ENCODE measurements around the gene PROSER1. TPM values are rescaled to one million over a fixed set of nuclear protein-coding genes. Genes with fewer than 3 reads are reported as not detected.

PROSER1 gene
- total RNA-seq, 1 experiment from 2014 or later = 75.6 TPM

- no peaks in the 10 kb centered on the region for H3K27me3 Mint-ChIP-seq (ENCODE audit: insufficient read depth, unreplicated experiment)
- intact Hi-C loops (cut with micrococcal nuclease; ENCODE audit: unreplicated experiment) = loop anchor here (5.0 kb wide), 1 partner anchor 639 kb away; no protein-coding TSS in a partner anchor
- peak overlapping the region; percentile 84 for H3K4me3 ChIP-seq (ENCODE audit: low read depth, low read length)
- peak overlapping the region; percentile 94 for H3K4me3 Mint-ChIP-seq (ENCODE audit: unreplicated experiment)
- DNase-seq = peak in 1 of 2 experiments; percentile 19
- H3K36me3 ChIP-seq (ENCODE audit: control insufficient read depth, insufficient read depth, low read length) = 0 out of 2 replicates have a peak, but pooled peaks cover 2% of the 10 kb centered on the region
- no peaks in the 10 kb centered on the region for H3K27me3 ChIP-seq (replicated peaks; ENCODE audit: control insufficient read depth, insufficient read depth, low read length)
- H3K4me1 Mint-ChIP-seq (ENCODE audit: low read depth, unreplicated experiment) = peaks cover 13% of the 10 kb centered on the region
- no peaks in the 10 kb centered on the region for H3K9me3 Mint-ChIP-seq (ENCODE audit: unreplicated experiment)
- ChIA-PET CTCF (no interaction called here), POLR2A (interaction anchor here (0.6 kb wide), 1 partner anchor 123 kb away, joined by 3 read pairs; no protein-coding TSS in a partner anchor)
- TF ChIP-seq CTCF (IDR thresholded peaks at IDR 0.05; ENCODE audit: insufficient read depth in 1 of 2, low read depth in 1 of 2, low read length in 1 of 2, severe bottlenecking in 1 of 2, unreplicated experiment in 1 of 2) = no peak
- H3K27ac Mint-ChIP-seq (ENCODE audit: unreplicated experiment) = peak overlapping the region; percentile 84
- no peaks in the 10 kb centered on the region for H3K9me3 ChIP-seq
- BruUV-seq (replicated peaks) = no TSS peak
- H3K4me1 ChIP-seq = peaks cover 10% of the 10 kb centered on the region; the same call in 1 of the 2 replicates
- H3K36me3 Mint-ChIP-seq (ENCODE audit: insufficient read depth, unreplicated experiment) = peaks cover 22% of the 10 kb centered on the region
Measured at GRCh38 chr13:39036212-39036611, 1.7 kb downstream of the PROSER1 start.

GRCh38 chr13:39035799-39036198 is 2.1 kb downstream of the PROSER1 start:
- no TSS peak for BruUV-seq (replicated peaks)
- 0 out of 2 replicates have a peak, but pooled peaks cover 2% of the 10 kb centered on the region for H3K36me3 ChIP-seq (ENCODE audit: control insufficient read depth, insufficient read depth, low read length)

GRCh38 chr13:39035204-39035603 is 2.7 kb downstream of the PROSER1 start:
- H3K27ac Mint-ChIP-seq (ENCODE audit: unreplicated experiment) = no peak overlapping the region

More at GRCh38 chr13:39035799-39036198, 2.1 kb downstream of the PROSER1 start:
- H3K9me3 ChIP-seq = no peaks in the 10 kb centered on the region
- peak overlapping the region; percentile 84 for H3K4me3 ChIP-seq (ENCODE audit: low read depth, low read length)
- H3K4me3 Mint-ChIP-seq (ENCODE audit: unreplicated experiment) = peak overlapping the region; percentile 94
- peaks cover 9% of the 10 kb centered on the region for H3K4me1 Mint-ChIP-seq (ENCODE audit: low read depth, unreplicated experiment)
- ChIA-PET POLR2A (no interaction called here), CTCF (no interaction called here)
- no peaks in the 10 kb centered on the region for H3K9me3 Mint-ChIP-seq (ENCODE audit: unreplicated experiment)
- no peak for DNase-seq
- intact Hi-C loops (cut with micrococcal nuclease; ENCODE audit: unreplicated experiment) = loop anchor here (5.0 kb wide), 1 partner anchor 638 kb away; no protein-coding TSS in a partner anchor
- H3K36me3 Mint-ChIP-seq (ENCODE audit: insufficient read depth, unreplicated experiment) = peaks cover 24% of the 10 kb centered on the region
- H3K27me3 ChIP-seq (replicated peaks; ENCODE audit: control insufficient read depth, insufficient read depth, low read length) = no peaks in the 10 kb centered on the region
- peaks cover 10% of the 10 kb centered on the region; the same call in 1 of the 2 replicates for H3K4me1 ChIP-seq
- H3K27me3 Mint-ChIP-seq (ENCODE audit: insufficient read depth, unreplicated experiment) = no peaks in the 10 kb centered on the region
- no peak for TF ChIP-seq CTCF (IDR thresholded peaks at IDR 0.05; ENCODE audit: insufficient read depth in 1 of 2, low read depth in 1 of 2, low read length in 1 of 2, severe bottlenecking in 1 of 2, unreplicated experiment in 1 of 2)
- H3K27ac Mint-ChIP-seq (ENCODE audit: unreplicated experiment) = peak overlapping the region; percentile 84

More at GRCh38 chr13:39035204-39035603, 2.7 kb downstream of the PROSER1 start:
- H3K4me1 Mint-ChIP-seq (ENCODE audit: low read depth, unreplicated experiment) = peaks cover 7% of the 10 kb centered on the region
- intact Hi-C loops (cut with micrococcal nuclease; ENCODE audit: unreplicated experiment) = loop anchor here (5.0 kb wide), 1 partner anchor 638 kb away; no protein-coding TSS in a partner anchor
- H3K36me3 Mint-ChIP-seq (ENCODE audit: insufficient read depth, unreplicated experiment) = peaks cover 28% of the 10 kb centered on the region
- Histone ChIP-seq H3K4me1 (peaks cover 10% of the 10 kb centered on the region; the same call in 1 of the 2 replicates), H3K27me3 (replicated peaks; ENCODE audit: control insufficient read depth, insufficient read depth, low read length) (no peaks in the 10 kb centered on the region), H3K36me3 (ENCODE audit: control insufficient read depth, insufficient read depth, low read length) (0 out of 2 replicates have a peak, but pooled peaks cover 2% of the 10 kb centered on the region), H3K4me3 (ENCODE audit: low read depth, low read length) (peak overlapping the region; percentile 84; the same call in 1 of the 2 replicates), H3K9me3 (no peaks in the 10 kb centered on the region)
- H3K4me3 Mint-ChIP-seq (ENCODE audit: unreplicated experiment) = peak overlapping the region; percentile 94
- no peak for DNase-seq
- CTCF ChIA-PET = no interaction called here
- POLR2A ChIA-PET = no interaction called here
- no peaks in the 10 kb centered on the region for H3K9me3 Mint-ChIP-seq (ENCODE audit: unreplicated experiment)
- BruUV-seq (replicated peaks) = no TSS peak
- no peaks in the 10 kb centered on the region for H3K27me3 Mint-ChIP-seq (ENCODE audit: insufficient read depth, unreplicated experiment)
- TF ChIP-seq CTCF (IDR thresholded peaks at IDR 0.05; ENCODE audit: insufficient read depth in 1 of 2, low read depth in 1 of 2, low read length in 1 of 2, severe bottlenecking in 1 of 2, unreplicated experiment in 1 of 2) = no peak

Data from Caco-2 (cell line).